HEK293 (cell line): Measurements from ENCODE around the gene PCOLCE2.

ENCODE experiments used
- CTCF ChIA-PET: fragments of 350-600 bp; formaldehyde crosslinking; extraction: SDS; loops from one replicate; lab custom pipeline; 2021; ENCODE audit warnings: antibody characterized with exemption; lab: Yijun Ruan, JAX
- POLR2A ChIA-PET: fragments of 300-600 bp; formaldehyde crosslinking; extraction: SDS; loops from one replicate; lab custom pipeline; 2020; ENCODE audit warnings: antibody characterized with exemption, inconsistent platforms; lab: Yijun Ruan, JAX
- H3K27ac ChIP-seq: fragments of 200-500 bp; sonication (Bioruptor generic); 2 replicates; pipeline ENCODE4 v1.5.1; 2014; ENCODE audit warnings: low read depth, low read length, control low read depth, inconsistent platforms; ENCODE audit errors: extremely low read depth
- H3K36me3 ChIP-seq, 2 experiments: fragments of 200-500 bp in 1 of 2; sonication (Bioruptor generic) in 1 of 2; 1 replicate in 1 of 2; 2 replicates in 1 of 2; pipeline ENCODE4 v1.5.1; 2014 to 2017; ENCODE audit warnings: inconsistent platforms in 2 of 2, low read length in 2 of 2; ENCODE audit not compliant: control insufficient read depth in 2 of 2, insufficient read depth in 1 of 2
- H3K4me1 ChIP-seq: fragments of 200-500 bp; sonication (Bioruptor generic); 2 replicates; pipeline ENCODE4 v1.5.1; 2014; ENCODE audit warnings: mild to moderate bottlenecking, low read length, inconsistent platforms; ENCODE audit not compliant: control insufficient read depth, insufficient read depth
- H3K4me3 ChIP-seq: 2 replicates; pipeline ENCODE4 v1.5.1; 2011; ENCODE audit warnings: low read depth, mild to moderate bottlenecking, control low read depth, low read length, moderate library complexity
- H3K9me3 ChIP-seq: fragments of 200-500 bp; sonication (Bioruptor generic); 2 replicates; pipeline ENCODE4 v1.5.1; 2014; ENCODE audit warnings: low read depth, low read length, inconsistent platforms; ENCODE audit not compliant: control insufficient read depth, insufficient read depth
- BCL11B ChIP-seq: fragments of 450-650 bp; formaldehyde crosslinking; IDR thresholded peaks from 2 replicates; pipeline ENCODE4 v1.5.1; 2016; ENCODE audit warnings: low read depth, missing biosample characterization, missing genetic modification characterization
- EGR2 ChIP-seq: fragments of 450-650 bp; formaldehyde crosslinking; IDR thresholded peaks from 2 replicates; pipeline ENCODE4 v1.5.1; 2016; ENCODE audit warnings: low read depth, missing biosample characterization, missing genetic modification characterization
- KLF17 ChIP-seq: fragments of 450-650 bp; formaldehyde crosslinking; IDR thresholded peaks from 2 replicates; pipeline ENCODE4 v1.5.1; 2016; ENCODE audit warnings: missing biosample characterization, missing genetic modification characterization
- PATZ1 ChIP-seq: fragments of 450-650 bp; formaldehyde crosslinking; IDR thresholded peaks from 2 replicates; pipeline ENCODE4 v1.5.1; 2016; ENCODE audit warnings: missing biosample characterization, missing genetic modification characterization
- PRDM1 ChIP-seq: fragments of 450-650 bp; formaldehyde crosslinking; IDR thresholded peaks from 2 replicates; pipeline ENCODE4; 2016; ENCODE audit warnings: missing biosample characterization, missing genetic modification characterization
- ZNF132 ChIP-seq: fragments of 450-650 bp; formaldehyde crosslinking; IDR thresholded peaks from 2 replicates; pipeline ENCODE4 v1.5.1; 2017; ENCODE audit warnings: missing biosample characterization, missing genetic modification characterization, borderline replicate concordance
- ZNF133 ChIP-seq: fragments of 450-650 bp; formaldehyde crosslinking; IDR thresholded peaks from 2 replicates; pipeline ENCODE4 v1.5.1; 2016; ENCODE audit warnings: missing biosample characterization, missing genetic modification characterization
- ZNF140 ChIP-seq: fragments of 450-650 bp; formaldehyde crosslinking; IDR thresholded peaks from 2 replicates; pipeline ENCODE4 v1.5.1; 2016; ENCODE audit warnings: missing biosample characterization, missing genetic modification characterization
- ZNF155 ChIP-seq: fragments of 450-650 bp; formaldehyde crosslinking; IDR thresholded peaks from 2 replicates; pipeline ENCODE4 v1.5.1; 2016; ENCODE audit warnings: missing biosample characterization, missing genetic modification characterization
- ZNF16 ChIP-seq: fragments of 450-650 bp; formaldehyde crosslinking; IDR thresholded peaks from 2 replicates; pipeline ENCODE4 v1.5.1; 2016; ENCODE audit warnings: low read depth, missing biosample characterization, missing genetic modification characterization
- ZNF174 ChIP-seq: fragments of 450-650 bp; formaldehyde crosslinking; IDR thresholded peaks from 2 replicates; pipeline ENCODE4 v1.5.0; 2017; ENCODE audit warnings: missing biosample characterization, mild to moderate bottlenecking, missing genetic modification characterization
- ZNF239 ChIP-seq: fragments of 450-650 bp; formaldehyde crosslinking; IDR thresholded peaks from 2 replicates; pipeline ENCODE4 v1.5.1; 2016; ENCODE audit warnings: missing biosample characterization, missing genetic modification characterization
- ZNF248 ChIP-seq: fragments of 450-650 bp; formaldehyde crosslinking; IDR thresholded peaks from 2 replicates; pipeline ENCODE4 v1.5.1; 2017; ENCODE audit warnings: missing biosample characterization, missing genetic modification characterization
- ZNF26 ChIP-seq: fragments of 450-650 bp; formaldehyde crosslinking; IDR thresholded peaks from 2 replicates; pipeline ENCODE4 v1.5.1; 2016; ENCODE audit warnings: missing biosample characterization, missing genetic modification characterization
- ZNF416 ChIP-seq: fragments of 450-650 bp; formaldehyde crosslinking; IDR thresholded peaks from 2 replicates; pipeline ENCODE4 v1.5.1; 2016; ENCODE audit warnings: missing biosample characterization, missing genetic modification characterization
- ZNF433 ChIP-seq: fragments of 450-650 bp; formaldehyde crosslinking; IDR thresholded peaks from 2 replicates; pipeline ENCODE4 v1.5.1; 2016; ENCODE audit warnings: missing biosample characterization, missing genetic modification characterization, low read depth
- ZNF549 ChIP-seq: fragments of 450-650 bp; IDR thresholded peaks from 2 replicates; pipeline ENCODE4 v1.5.1; 2018; ENCODE audit warnings: missing biosample characterization, missing genetic modification characterization, mild to moderate bottlenecking, inconsistent platforms, moderate library complexity
- ZNF560 ChIP-seq: fragments of 450-650 bp; formaldehyde crosslinking; IDR thresholded peaks from 2 replicates; pipeline ENCODE4 v1.5.1; 2017; ENCODE audit warnings: missing biosample characterization, missing genetic modification characterization, borderline replicate concordance
- ZNF610 ChIP-seq: fragments of 450-650 bp; formaldehyde crosslinking; IDR thresholded peaks from 2 replicates; pipeline ENCODE4 v1.5.1; 2016; ENCODE audit warnings: missing biosample characterization, missing genetic modification characterization, borderline replicate concordance
- ZNF621 ChIP-seq: fragments of 450-650 bp; formaldehyde crosslinking; IDR thresholded peaks from 2 replicates; pipeline ENCODE4 v1.5.1; 2017; ENCODE audit warnings: missing biosample characterization, missing genetic modification characterization
- TF ChIP-seq, protein P1 (sequence below): fragments of 450-650 bp; formaldehyde crosslinking; IDR thresholded peaks from 2 replicates; pipeline ENCODE4 v1.5.1; 2016; ENCODE audit warnings: missing biosample characterization, missing genetic modification characterization, low read depth

The PCOLCE2 gene

GRCh38 chr3:142898346-142899213 is 9.7 kb upstream of the PCOLCE2 start:
- Histone ChIP-seq H3K4me1 (no peaks in the 10 kb centered on the region), H3K4me3 (no peak overlapping the region), H3K36me3 (no peaks in the 10 kb centered on the region), H3K27ac (no peak overlapping the region), H3K9me3 (no peaks in the 10 kb centered on the region)
- CTCF ChIA-PET, result interaction anchor here (0.6 to 1.0 kb wide), 2 partner anchors 27 to 70 kb away, joined by 3 to 6 read pairs; no protein-coding TSS in a partner anchor
- peak; percentile 68; the same call in 1 of the 2 replicates for TF ChIP-seq ZNF132 (tag by site-specific recombination)
- TF ChIP-seq ZNF133 (tag by site-specific recombination), result no peak
- TF ChIP-seq ZNF621, result no peak
- no peak for TF ChIP-seq ZNF239
- TF ChIP-seq KLF17 (tag by site-specific recombination), result no peak
- POLR2A ChIA-PET, result no interaction called here

DNA sequence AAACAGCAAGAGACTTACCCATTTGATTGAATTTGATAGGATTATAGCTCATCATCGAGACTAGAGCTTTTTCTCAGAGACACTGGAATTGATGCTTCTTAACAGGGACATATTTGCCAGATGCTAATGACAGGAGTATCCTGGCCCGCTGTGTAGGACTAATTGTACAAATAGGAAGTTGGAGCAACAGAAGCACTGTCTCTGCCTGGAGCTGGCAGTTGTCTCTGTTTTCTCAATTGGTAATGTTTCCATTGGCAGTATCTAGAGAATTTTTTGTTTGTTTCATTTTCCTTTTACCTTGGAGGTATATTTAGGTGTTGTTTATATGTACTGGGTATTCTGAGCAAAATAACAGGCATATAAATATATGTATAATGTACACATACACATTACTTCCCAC is 8.9 kb upstream of the PCOLCE2 start:
- Histone ChIP-seq H3K4me1 (no peaks in the 10 kb centered on the region), H3K27ac (no peak overlapping the region), H3K36me3 (no peaks in the 10 kb centered on the region), H3K9me3 (no peaks in the 10 kb centered on the region), H3K4me3 (no peak overlapping the region)
- TF ChIP-seq ZNF416 (tag by site-specific recombination) (no peak), ZNF248 (tag by site-specific recombination) (no peak), ZNF433 (tag by site-specific recombination) (no peak), ZNF560 (tag by site-specific recombination) (no peak), ZNF16 (tag by site-specific recombination) (no peak), ZNF549 (tag by site-specific recombination) (no peak), ZNF155 (tag by site-specific recombination) (no peak), ZNF610 (tag by site-specific recombination) (no peak), PRDM1 (tag by site-specific recombination) (no peak), ZNF140 (tag by site-specific recombination) (no peak), PATZ1 (tag by site-specific recombination) (no peak), ZNF174 (tag by site-specific recombination) (no peak), ZNF26 (no peak), EGR2 (no peak), BCL11B (tag by site-specific recombination) (no peak)
- TF ChIP-seq, protein P1, sequence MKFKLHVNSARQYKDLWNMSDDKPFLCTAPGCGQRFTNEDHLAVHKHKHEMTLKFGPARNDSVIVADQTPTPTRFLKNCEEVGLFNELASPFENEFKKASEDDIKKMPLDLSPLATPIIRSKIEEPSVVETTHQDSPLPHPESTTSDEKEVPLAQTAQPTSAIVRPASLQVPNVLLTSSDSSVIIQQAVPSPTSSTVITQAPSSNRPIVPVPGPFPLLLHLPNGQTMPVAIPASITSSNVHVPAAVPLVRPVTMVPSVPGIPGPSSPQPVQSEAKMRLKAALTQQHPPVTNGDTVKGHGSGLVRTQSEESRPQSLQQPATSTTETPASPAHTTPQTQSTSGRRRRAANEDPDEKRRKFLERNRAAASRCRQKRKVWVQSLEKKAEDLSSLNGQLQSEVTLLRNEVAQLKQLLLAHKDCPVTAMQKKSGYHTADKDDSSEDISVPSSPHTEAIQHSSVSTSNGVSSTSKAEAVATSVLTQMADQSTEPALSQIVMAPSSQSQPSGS (tag by site-specific recombination), result no peak
- CTCF ChIA-PET, result interaction anchor here (1.0 kb wide), 1 partner anchor 69 kb away, joined by 6 read pairs; no protein-coding TSS in a partner anchor
- POLR2A ChIA-PET, result no interaction called here
